Left ventricle myocardium inferior (tissue), 1 donor: ENCODE results near the gene RIC1. TPM values are rescaled to one million over a fixed set of nuclear protein-coding genes. Genes with fewer than 3 reads are reported as not detected.
"Not testable (repeated sequence)": the region's sequence is repeated elsewhere in the genome, so short reads cannot be mapped to it uniquely, and the experiment has no call there.

ENCODE experiments used
- DNase-seq: peaks from one replicate; pipeline ENCODE4 v3.0.0-alpha.2; 2020
- H3K27ac ChIP-seq: fragments of 200-600 bp; replicated peaks from 2 replicates; pipeline ENCODE4 v1.8.0; 2021
- H3K27me3 ChIP-seq: fragments of 200-600 bp; 2 replicates; pipeline ENCODE4 v1.8.0; 2021; ENCODE audit warnings: low read depth
- H3K36me3 ChIP-seq: fragments of 200-600 bp; 2 replicates; pipeline ENCODE4 v1.8.0; 2021
- H3K4me1 ChIP-seq: fragments of 200-600 bp; 2 replicates; pipeline ENCODE4 v1.8.0; 2021
- H3K4me3 ChIP-seq: fragments of 200-600 bp; 2 replicates; pipeline ENCODE4 v1.8.0; 2021; ENCODE audit warnings: mild to moderate bottlenecking, moderate library complexity
- H3K9me3 ChIP-seq: fragments of 200-600 bp; replicated peaks from 2 replicates; pipeline ENCODE4 v1.8.0; 2021
- CTCF ChIP-seq: fragments of 200-600 bp; IDR thresholded peaks from 2 replicates; pipeline ENCODE4 v1.8.0; 2021; ENCODE audit warnings: antibody characterized with exemption, mild to moderate bottlenecking, borderline replicate concordance
- intact Hi-C: fragments of 100-400 bp; cut with micrococcal nuclease; formaldehyde crosslinking; loops from one replicate; pipeline ENCODE4 v1.11.0; 2022
- total RNA-seq: library from RNA; stranded (reverse); fragmentation: NEBNext Ultra II Directional; extraction: Animal tissue kit (Norgen Biotek cat#: 25700); gene quantifications from one replicate; pipeline ENCODE4 v1.2.1, GENCODE V29; 2021
- donor health status: DM: no; HTN: yes; CAD: no; lungs with severe emphysema.

The RIC1 gene
- total RNA-seq, 1 donor from 2014 or later, result 7.1 TPM

GRCh38 chr9:5708414-5708813, 79.5 kb downstream of the RIC1 start:
- Histone ChIP-seq H3K4me3 (no peak overlapping the region), H3K36me3 (peaks cover 25% of the 10 kb centered on the region), H3K9me3 (peaks cover 32% of the 10 kb centered on the region), H3K27ac (no peak overlapping the region), H3K27me3 (no peaks in the 10 kb centered on the region), H3K4me1 (no peaks in the 10 kb centered on the region)
- TF ChIP-seq CTCF, result no peak
- DNase-seq, result no peak
- intact Hi-C loops, result no loop called here

DNA sequence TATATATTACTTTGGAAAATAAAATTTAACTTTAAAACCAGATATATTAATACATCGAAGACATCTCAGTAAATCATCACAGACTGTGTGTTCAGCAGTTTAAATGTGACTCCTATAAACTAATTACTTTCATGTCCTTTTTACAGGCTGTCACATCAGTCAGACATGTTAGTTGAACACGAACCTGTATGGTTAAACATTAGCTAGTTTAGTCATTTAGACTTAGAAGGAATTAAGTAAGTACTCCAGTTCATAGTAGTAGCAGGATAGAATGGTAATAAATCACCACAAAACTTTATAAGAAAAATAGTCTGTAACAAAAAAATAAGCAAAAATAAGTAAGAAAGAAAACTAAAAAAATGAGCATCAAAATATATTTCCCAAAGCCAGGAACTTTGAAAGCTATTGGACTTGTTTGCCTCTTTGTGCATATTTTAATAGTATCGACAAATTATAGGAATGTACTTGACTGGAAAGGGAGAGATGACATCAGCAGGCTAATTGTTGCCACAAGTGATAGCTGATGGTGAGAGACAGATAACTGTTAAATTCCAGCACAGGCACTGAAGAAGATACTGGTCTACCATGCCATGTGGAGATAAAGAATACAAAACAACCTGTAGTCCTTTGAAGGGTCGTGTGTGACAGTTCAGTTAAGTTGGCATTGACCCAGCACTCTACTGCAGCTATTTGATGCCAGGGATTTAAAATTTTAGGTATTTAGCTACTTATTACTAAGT, 83.9 kb downstream of the RIC1 start:
- peaks cover 60% of the 10 kb centered on the region for H3K36me3 ChIP-seq
- TF ChIP-seq CTCF, result no peak
- intact Hi-C loops, result no loop called here

GRCh38 chr9:5714501-5715401, 85.8 kb downstream of the RIC1 start:
- TF ChIP-seq CTCF, result no peak
- peaks cover 10% of the 10 kb centered on the region for H3K4me1 ChIP-seq
- H3K9me3 ChIP-seq, result peaks cover 17% of the 10 kb centered on the region
- H3K27me3 ChIP-seq, result no peaks in the 10 kb centered on the region
- H3K36me3 ChIP-seq, result peaks cover 54% of the 10 kb centered on the region
- no peak overlapping the region for H3K4me3 ChIP-seq
- DNase-seq, result no peak
- no peak overlapping the region for H3K27ac ChIP-seq
- intact Hi-C loops, result no loop called here

More for the DNA sequence above, 83.9 kb downstream of the RIC1 start:
- H3K4me1 ChIP-seq, result no peaks in the 10 kb centered on the region
- H3K27ac ChIP-seq, result no peak overlapping the region
- no peaks in the 10 kb centered on the region for H3K27me3 ChIP-seq
- no peak for DNase-seq
- peaks cover 36% of the 10 kb centered on the region for H3K9me3 ChIP-seq
- no peak overlapping the region for H3K4me3 ChIP-seq

- DNase-seq, result no peak
- no peak overlapping the region for H3K27ac ChIP-seq
- intact Hi-C loops, result no loop called here
- H3K36me3 ChIP-seq, result peaks cover 57% of the 10 kb centered on the region
- H3K4me3 ChIP-seq, result no peak overlapping the region
- H3K27me3 ChIP-seq, result no peaks in the 10 kb centered on the region
- TF ChIP-seq CTCF, result no peak
- H3K4me1 ChIP-seq, result peaks cover 12% of the 10 kb centered on the region
- peaks cover 17% of the 10 kb centered on the region for H3K9me3 ChIP-seq
Measured at GRCh38 chr9:5715548-5716127, 86.7 kb downstream of the RIC1 start.

GRCh38 chr9:5717434-5717833, 88.5 kb downstream of the RIC1 start:
- DNase-seq, H3K27ac ChIP-seq, intact Hi-C loops, H3K27me3 ChIP-seq, H3K4me3 ChIP-seq: not testable (repeated sequence)
- Histone ChIP-seq H3K9me3 (peaks cover 17% of the 10 kb centered on the region), H3K36me3 (peaks cover 64% of the 10 kb centered on the region), H3K4me1 (peaks cover 12% of the 10 kb centered on the region)
